ENCODE results near the gene UBA1.

The UBA1 gene

GRCh38 chrX:47196098-47196497 lies 2.5 kb downstream of the UBA1 start:
- H3K4me1 ChIP-seq (ENCODE audit: control insufficient read depth, low read length): peaks cover 30% of the 10 kb centered on the region
- peaks cover 61% of the 10 kb centered on the region for H3K79me2 ChIP-seq (ENCODE audit: control insufficient read depth, low read length)
- H3K27ac ChIP-seq (ENCODE audit: low read depth, low read length): no peak overlapping the region
- H3K9me3 ChIP-seq (ENCODE audit: control insufficient read depth, insufficient read depth, low read length): no peaks in the 10 kb centered on the region
- H3K36me3 ChIP-seq (ENCODE audit: control insufficient read depth, low read length): peaks cover 74% of the 10 kb centered on the region
- no peaks in the 10 kb centered on the region for H3K9me2 ChIP-seq (replicated peaks; ENCODE audit: control insufficient read depth, low read length)
- H3F3A ChIP-seq (ENCODE audit: control insufficient read depth, insufficient read depth): peaks cover 12% of the 10 kb centered on the region
- TF ChIP-seq EZH2phosphoT487 (IDR thresholded peaks at IDR 0.05; ENCODE audit: borderline replicate concordance, low read length) (no peak), CTCF (IDR thresholded peaks at IDR 0.05; ENCODE audit: low read depth, low read length, poor library complexity, severe bottlenecking) (no peak)
- H4K20me1 ChIP-seq (ENCODE audit: control insufficient read depth, insufficient read depth, low read depth, low read length): peaks cover 4% of the 10 kb centered on the region; the same call in 1 of the 2 replicates
- no peak overlapping the region for H3K4me3 ChIP-seq (ENCODE audit: low read length)
- no peaks in the 10 kb centered on the region for H3K27me3 ChIP-seq (ENCODE audit: control insufficient read depth, low read length)
- H3K4me2 ChIP-seq (ENCODE audit: low read length): peak overlapping the region; percentile 86; the same call in 1 of the 2 replicates

GRCh38 chrX:47197526-47197925 lies 3.9 kb downstream of the UBA1 start:
- Histone ChIP-seq H3F3A (ENCODE audit: control insufficient read depth, insufficient read depth) (peaks cover 7% of the 10 kb centered on the region), H3K4me3 (ENCODE audit: low read length) (no peak overlapping the region), H3K4me2 (ENCODE audit: low read length) (no peak overlapping the region), H3K79me2 (ENCODE audit: control insufficient read depth, low read length) (peaks cover 52% of the 10 kb centered on the region), H3K36me3 (ENCODE audit: control insufficient read depth, low read length) (peaks cover 84% of the 10 kb centered on the region), H4K20me1 (ENCODE audit: control insufficient read depth, insufficient read depth, low read depth, low read length) (peaks cover 4% of the 10 kb centered on the region; the same call in 1 of the 2 replicates), H3K27me3 (ENCODE audit: control insufficient read depth, low read length) (no peaks in the 10 kb centered on the region), H3K9me3 (ENCODE audit: control insufficient read depth, insufficient read depth, low read length) (no peaks in the 10 kb centered on the region), H3K4me1 (ENCODE audit: control insufficient read depth, low read length) (peaks cover 30% of the 10 kb centered on the region), H3K27ac (ENCODE audit: low read depth, low read length) (no peak overlapping the region), H3K9me2 (replicated peaks; ENCODE audit: control insufficient read depth, low read length) (no peaks in the 10 kb centered on the region)
- no peak for TF ChIP-seq EZH2phosphoT487 (IDR thresholded peaks at IDR 0.05; ENCODE audit: borderline replicate concordance, low read length)
- TF ChIP-seq CTCF (IDR thresholded peaks at IDR 0.05; ENCODE audit: low read depth, low read length, poor library complexity, severe bottlenecking): no peak

GRCh38 chrX:47198026-47198686 lies 4.5 kb downstream of the UBA1 start:
- H3K79me2 ChIP-seq (ENCODE audit: control insufficient read depth, low read length): peaks cover 52% of the 10 kb centered on the region
- H3K36me3 ChIP-seq (ENCODE audit: control insufficient read depth, low read length): peaks cover 90% of the 10 kb centered on the region
- H3K4me3 ChIP-seq (ENCODE audit: low read length): no peak overlapping the region
- no peaks in the 10 kb centered on the region for H3K9me3 ChIP-seq (ENCODE audit: control insufficient read depth, insufficient read depth, low read length)
- no peaks in the 10 kb centered on the region for H3K9me2 ChIP-seq (replicated peaks; ENCODE audit: control insufficient read depth, low read length)
- H3F3A ChIP-seq (ENCODE audit: control insufficient read depth, insufficient read depth): peaks cover 1% of the 10 kb centered on the region; the same call in 1 of the 2 replicates
- no peak overlapping the region for H3K4me2 ChIP-seq (ENCODE audit: low read length)
- TF ChIP-seq CTCF (IDR thresholded peaks at IDR 0.05; ENCODE audit: low read depth, low read length, poor library complexity, severe bottlenecking) (no peak), EZH2phosphoT487 (IDR thresholded peaks at IDR 0.05; ENCODE audit: borderline replicate concordance, low read length) (no peak)
- no peak overlapping the region for H3K27ac ChIP-seq (ENCODE audit: low read depth, low read length)
- H4K20me1 ChIP-seq (ENCODE audit: control insufficient read depth, insufficient read depth, low read depth, low read length): peaks cover 4% of the 10 kb centered on the region; the same call in 1 of the 2 replicates
- H3K27me3 ChIP-seq (ENCODE audit: control insufficient read depth, low read length): no peaks in the 10 kb centered on the region
- H3K4me1 ChIP-seq (ENCODE audit: control insufficient read depth, low read length): peaks cover 23% of the 10 kb centered on the region
